C4-2B (cell line): Measurements from ENCODE around the gene GRB10.

Experiments
- ZFX ChIP-seq: fragments of 450-650 bp; IDR thresholded peaks from 2 replicates; pipeline ENCODE4 v1.6.1; 2017
- TF ChIP-seq, protein P1 (sequence below): fragments of 450-650 bp; conservative IDR thresholded peaks from 2 replicates; pipeline ENCODE4 v1.5.1; 2017; ENCODE audit warnings: mild to moderate bottlenecking

DNA sequence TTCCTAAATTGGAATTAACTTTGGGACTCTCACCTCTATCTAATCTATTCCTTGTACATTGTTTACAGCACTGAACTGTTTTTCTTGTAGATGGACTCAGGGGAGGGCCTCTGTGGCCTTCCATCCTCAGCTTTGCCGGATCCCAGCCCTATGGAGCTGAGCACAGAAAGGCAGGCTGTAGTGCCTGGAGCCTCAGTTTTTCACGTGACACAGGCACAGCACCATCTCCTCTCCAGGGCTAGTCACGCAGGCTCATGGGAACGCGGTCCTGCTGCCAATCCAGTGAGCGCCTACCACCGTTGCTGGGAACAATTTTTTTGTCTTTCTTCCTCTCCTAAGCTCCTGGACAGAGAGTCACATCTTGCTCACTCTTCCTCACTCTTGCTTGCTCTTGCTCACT is 141.9 kb downstream of the GRB10 start:
- TF ChIP-seq, protein P1, sequence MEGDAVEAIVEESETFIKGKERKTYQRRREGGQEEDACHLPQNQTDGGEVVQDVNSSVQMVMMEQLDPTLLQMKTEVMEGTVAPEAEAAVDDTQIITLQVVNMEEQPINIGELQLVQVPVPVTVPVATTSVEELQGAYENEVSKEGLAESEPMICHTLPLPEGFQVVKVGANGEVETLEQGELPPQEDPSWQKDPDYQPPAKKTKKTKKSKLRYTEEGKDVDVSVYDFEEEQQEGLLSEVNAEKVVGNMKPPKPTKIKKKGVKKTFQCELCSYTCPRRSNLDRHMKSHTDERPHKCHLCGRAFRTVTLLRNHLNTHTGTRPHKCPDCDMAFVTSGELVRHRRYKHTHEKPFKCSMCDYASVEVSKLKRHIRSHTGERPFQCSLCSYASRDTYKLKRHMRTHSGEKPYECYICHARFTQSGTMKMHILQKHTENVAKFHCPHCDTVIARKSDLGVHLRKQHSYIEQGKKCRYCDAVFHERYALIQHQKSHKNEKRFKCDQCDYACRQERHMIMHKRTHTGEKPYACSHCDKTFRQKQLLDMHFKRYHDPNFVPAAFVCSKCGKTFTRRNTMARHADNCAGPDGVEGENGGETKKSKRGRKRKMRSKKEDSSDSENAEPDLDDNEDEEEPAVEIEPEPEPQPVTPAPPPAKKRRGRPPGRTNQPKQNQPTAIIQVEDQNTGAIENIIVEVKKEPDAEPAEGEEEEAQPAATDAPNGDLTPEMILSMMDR = no peak
- TF ChIP-seq ZFX = no peak
